H1 (cell line): ENCODE data around the gene DLG1.

Source experiments
- BCL11A ChIP-seq, 2 experiments: IDR thresholded peaks; one replicate each; pipeline ENCODE4 v1.6.1; 2011; ENCODE audit warnings: low read depth in 2 of 2, low read length in 2 of 2, mild to moderate bottlenecking in 2 of 2
- CBX8 ChIP-seq: fragments of 300-800, 300-1000 bp; sonication (generic); IDR thresholded peaks from 2 replicates; pipeline ENCODE4 v1.7.1; 2016; ENCODE audit warnings: low read depth, low read length, borderline replicate concordance
- EP300 ChIP-seq, 2 experiments: IDR thresholded peaks; 1 replicate in 1 of 2; 2 replicates in 1 of 2; pipeline ENCODE4 v1.6.1; 2011 to 2012; ENCODE audit warnings: low read depth in 2 of 2, low read length in 2 of 2, mild to moderate bottlenecking in 2 of 2, borderline replicate concordance in 1 of 2, inconsistent platforms in 1 of 2, moderate library complexity in 1 of 2
- EZH2 ChIP-seq: fragments of 200-600 bp; sonication (generic); IDR thresholded peaks from 2 replicates; pipeline ENCODE4 v1.7.1; 2012; ENCODE audit warnings: low read depth, mild to moderate bottlenecking, moderate library complexity, low read length, inconsistent platforms; ENCODE audit not compliant: severe bottlenecking
- KDM1A ChIP-seq: fragments of 200-600, 300-600 bp; sonication (generic); IDR thresholded peaks from 2 replicates; pipeline ENCODE4 v1.7.1; 2016; ENCODE audit warnings: mild to moderate bottlenecking, low read length, borderline replicate concordance
- MAX ChIP-seq: IDR thresholded peaks from 2 replicates; pipeline ENCODE4 v1.6.1; 2012; ENCODE audit warnings: inconsistent platforms
- POLR2A ChIP-seq, 2 experiments: IDR thresholded peaks; 1 replicate in 1 of 2; 2 replicates in 1 of 2; pipeline ENCODE4 v1.6.1; 2011; ENCODE audit warnings: low read depth in 2 of 2, low read length in 2 of 2, mild to moderate bottlenecking in 2 of 2; ENCODE audit errors: control extremely low read depth in 1 of 2
- POLR2AphosphoS5 ChIP-seq: IDR thresholded peaks from 2 replicates; pipeline ENCODE4 v1.6.1; 2011; ENCODE audit warnings: low read depth, low read length
- RXRA ChIP-seq: IDR thresholded peaks from 2 replicates; pipeline ENCODE4 v1.6.1; 2011; ENCODE audit warnings: low read depth, mild to moderate bottlenecking, low read length, moderate library complexity; ENCODE audit not compliant: insufficient read depth
- ZNF274 ChIP-seq: IDR thresholded peaks from 2 replicates; pipeline ENCODE4 v1.7.0; 2012; ENCODE audit warnings: low read length, borderline replicate concordance; ENCODE audit errors: extremely low read depth
- TF ChIP-seq, protein P1 (sequence below), 3 experiments: IDR thresholded peaks; 1 replicate in 2 of 3; 2 replicates in 1 of 3; pipeline versions ENCODE4 v1.5.1 to v1.6.1; 2011; ENCODE audit warnings: low read length in 3 of 3, mild to moderate bottlenecking in 3 of 3, inconsistent platforms in 2 of 3, low read depth in 1 of 3, moderate library complexity in 1 of 3; ENCODE audit not compliant: insufficient read depth in 1 of 3; ENCODE audit errors: control extremely low read depth in 1 of 3
- TF ChIP-seq, protein P2 (sequence below): IDR thresholded peaks from 2 replicates; pipeline ENCODE4 v1.6.1; 2011; ENCODE audit warnings: low read length, improper control_type of control experiment

DNA sequence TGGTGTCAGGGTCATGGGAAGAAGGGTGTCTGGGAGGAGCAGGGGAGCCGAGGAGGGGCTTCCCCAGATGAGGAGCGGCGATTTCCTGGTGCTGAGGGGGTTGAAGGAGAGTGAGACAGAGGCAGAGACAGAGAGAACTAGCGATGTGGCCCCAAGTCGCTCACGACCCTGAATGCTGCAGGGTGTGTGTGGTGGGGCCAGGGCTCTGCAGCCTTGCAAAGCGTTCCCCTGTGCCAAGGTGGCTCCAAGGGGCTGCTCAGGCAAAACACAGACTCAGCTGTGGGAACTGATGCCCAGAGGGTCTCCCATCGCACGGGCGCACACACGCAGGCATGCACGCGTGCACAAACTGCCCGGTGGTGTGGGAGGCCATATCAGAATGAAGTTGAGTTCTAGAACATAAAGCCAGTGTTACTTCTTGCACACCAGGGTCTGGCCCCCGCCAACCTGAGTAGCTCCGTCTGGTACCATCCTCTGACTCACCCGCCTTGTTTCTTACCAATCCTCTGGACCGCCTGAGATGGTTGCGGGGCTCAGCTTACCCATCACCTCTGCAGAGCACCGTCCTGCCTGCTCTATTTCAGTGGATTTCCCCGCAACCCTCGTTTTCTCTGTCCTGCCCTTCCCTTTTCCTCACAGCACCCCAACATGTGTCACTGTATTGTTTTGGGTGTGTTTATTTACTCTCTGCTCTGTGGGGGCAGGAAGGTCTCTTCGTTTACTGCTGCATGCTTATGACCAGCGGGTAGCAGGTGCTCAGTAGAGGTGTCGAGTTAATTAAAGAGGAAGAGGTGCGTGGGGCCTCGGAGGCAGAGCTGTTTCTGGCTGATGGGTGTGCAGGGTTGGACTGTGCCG is 273.3 kb downstream of the DLG1 start:
- TF ChIP-seq, protein P1, sequence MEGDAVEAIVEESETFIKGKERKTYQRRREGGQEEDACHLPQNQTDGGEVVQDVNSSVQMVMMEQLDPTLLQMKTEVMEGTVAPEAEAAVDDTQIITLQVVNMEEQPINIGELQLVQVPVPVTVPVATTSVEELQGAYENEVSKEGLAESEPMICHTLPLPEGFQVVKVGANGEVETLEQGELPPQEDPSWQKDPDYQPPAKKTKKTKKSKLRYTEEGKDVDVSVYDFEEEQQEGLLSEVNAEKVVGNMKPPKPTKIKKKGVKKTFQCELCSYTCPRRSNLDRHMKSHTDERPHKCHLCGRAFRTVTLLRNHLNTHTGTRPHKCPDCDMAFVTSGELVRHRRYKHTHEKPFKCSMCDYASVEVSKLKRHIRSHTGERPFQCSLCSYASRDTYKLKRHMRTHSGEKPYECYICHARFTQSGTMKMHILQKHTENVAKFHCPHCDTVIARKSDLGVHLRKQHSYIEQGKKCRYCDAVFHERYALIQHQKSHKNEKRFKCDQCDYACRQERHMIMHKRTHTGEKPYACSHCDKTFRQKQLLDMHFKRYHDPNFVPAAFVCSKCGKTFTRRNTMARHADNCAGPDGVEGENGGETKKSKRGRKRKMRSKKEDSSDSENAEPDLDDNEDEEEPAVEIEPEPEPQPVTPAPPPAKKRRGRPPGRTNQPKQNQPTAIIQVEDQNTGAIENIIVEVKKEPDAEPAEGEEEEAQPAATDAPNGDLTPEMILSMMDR (IDR thresholded peaks at IDR 0.05; ENCODE audit: control extremely low read depth in 1 of 3, insufficient read depth in 1 of 3, low read depth in 1 of 3, low read length in 3 of 3) = no peak
- TF ChIP-seq POLR2AphosphoS5 (no peak), ZNF274 (no peak), EP300 (IDR thresholded peaks at IDR 0.05; ENCODE audit: borderline replicate concordance in 1 of 2, low read depth in 2 of 2, low read length in 2 of 2) (no peak), POLR2A (IDR thresholded peaks at IDR 0.05; ENCODE audit: control extremely low read depth in 1 of 2, low read depth in 2 of 2, low read length in 2 of 2) (no peak), MAX (no peak; the same call in 1 of the 2 replicates), RXRA (no peak), BCL11A (IDR thresholded peaks at IDR 0.05; ENCODE audit: low read depth in 2 of 2, low read length in 2 of 2) (no peak), EZH2 (no peak), CBX8 (no peak), KDM1A (no peak)
- TF ChIP-seq, protein P2, sequence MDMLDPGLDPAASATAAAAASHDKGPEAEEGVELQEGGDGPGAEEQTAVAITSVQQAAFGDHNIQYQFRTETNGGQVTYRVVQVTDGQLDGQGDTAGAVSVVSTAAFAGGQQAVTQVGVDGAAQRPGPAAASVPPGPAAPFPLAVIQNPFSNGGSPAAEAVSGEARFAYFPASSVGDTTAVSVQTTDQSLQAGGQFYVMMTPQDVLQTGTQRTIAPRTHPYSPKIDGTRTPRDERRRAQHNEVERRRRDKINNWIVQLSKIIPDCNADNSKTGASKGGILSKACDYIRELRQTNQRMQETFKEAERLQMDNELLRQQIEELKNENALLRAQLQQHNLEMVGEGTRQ = no peak
